CD14-positive monocyte (primary cell): ENCODE measurements around the gene APEX1. TPM values are rescaled to one million over a fixed set of nuclear protein-coding genes. Genes with fewer than 3 reads are reported as not detected.

Source experiments
- DNase-seq, 3 donors: peaks; one replicate each; pipeline ENCODE4 v3.0.0-alpha.2; 2011 to 2022
- H2AFZ ChIP-seq: 2 replicates; pipeline ENCODE4 v1.6.0; 2012; ENCODE audit warnings: mild to moderate bottlenecking, low read depth, low read length, inconsistent platforms; ENCODE audit not compliant: insufficient read depth, poor library complexity, severe bottlenecking
- H3K27ac ChIP-seq, 2 donors: 1 replicate in 1 of 2; 2 replicates in 1 of 2; pipeline ENCODE4 v1.5.1; 2012 to 2013; ENCODE audit warnings: low read length in 2 of 2, control low read depth in 1 of 2, inconsistent platforms in 1 of 2, low read depth in 1 of 2, mild to moderate bottlenecking in 1 of 2
- H3K27me3 ChIP-seq, 2 donors: one replicate each; pipeline versions ENCODE4 v1.6.0 to v1.6.1; 2011 to 2013; ENCODE audit warnings: low read length in 2 of 2; ENCODE audit not compliant: control insufficient read depth in 2 of 2, insufficient read depth in 2 of 2
- H3K36me3 ChIP-seq, 2 donors: replicated peaks in 1 of 2; 1 replicate in 1 of 2; 2 replicates in 1 of 2; pipeline versions ENCODE4 v1.5.1 to v1.6.1; 2012 to 2013; ENCODE audit warnings: low read length in 2 of 2, control low read depth in 1 of 2, inconsistent platforms in 1 of 2, mild to moderate bottlenecking in 1 of 2; ENCODE audit not compliant: insufficient read depth in 2 of 2, control insufficient read depth in 1 of 2
- H3K4me1 ChIP-seq, 2 donors: 1 replicate in 1 of 2; 2 replicates in 1 of 2; pipeline versions ENCODE4 v1.5.1 to v1.6.1; 2012 to 2013; ENCODE audit warnings: low read length in 2 of 2, control low read depth in 1 of 2, inconsistent platforms in 1 of 2, mild to moderate bottlenecking in 1 of 2, moderate library complexity in 1 of 2; ENCODE audit not compliant: insufficient read depth in 2 of 2, control insufficient read depth in 1 of 2
- H3K4me2 ChIP-seq: replicated peaks from 2 replicates; pipeline ENCODE3; 2012; ENCODE audit warnings: low read length, moderate library complexity, mild to moderate bottlenecking; ENCODE audit not compliant: poor library complexity, severe bottlenecking; ENCODE audit errors: extremely low read depth
- H3K4me3 ChIP-seq, 3 experiments: fragments of 200-600 bp in 1 of 3; sonication (generic) in 1 of 3; replicated peaks in 1 of 3; 1 replicate in 2 of 3; 2 replicates in 1 of 3; pipeline ENCODE4 v1.5.1; 2011 to 2013; ENCODE audit warnings: low read length in 3 of 3, mild to moderate bottlenecking in 3 of 3, control low read depth in 2 of 3, low read depth in 2 of 3, inconsistent platforms in 1 of 3, moderate library complexity in 1 of 3
- H3K79me2 ChIP-seq: 2 replicates; pipeline ENCODE4 v1.6.0; 2012; ENCODE audit warnings: mild to moderate bottlenecking, control low read depth, inconsistent platforms, low read length, moderate library complexity; ENCODE audit not compliant: insufficient read depth
- H3K9ac ChIP-seq: 2 replicates; pipeline ENCODE4 v1.6.0; 2017; ENCODE audit warnings: low read length, mild to moderate bottlenecking; ENCODE audit not compliant: insufficient read depth, poor library complexity, severe bottlenecking
- H3K9me3 ChIP-seq, 2 donors: replicated peaks in 1 of 2; 1 replicate in 1 of 2; 2 replicates in 1 of 2; pipeline versions ENCODE4 v1.5.1 to v1.6.1; 2012 to 2013; ENCODE audit warnings: low read length in 2 of 2, control low read depth in 1 of 2; ENCODE audit not compliant: control insufficient read depth in 1 of 2, insufficient read depth in 1 of 2
- H4K20me1 ChIP-seq: 2 replicates; pipeline ENCODE4 v1.6.0; 2012; ENCODE audit warnings: mild to moderate bottlenecking, low read length, control low read depth, moderate library complexity; ENCODE audit not compliant: insufficient read depth
- H3K27ac Mint-ChIP-seq, 7 donors: one replicate each; pipeline ENCODE4 v1.8.0; 2020; ENCODE audit warnings: mild to moderate bottlenecking in 7 of 7, mixed read lengths in 7 of 7, moderate library complexity in 6 of 7, inconsistent platforms in 2 of 7
- H3K27me3 Mint-ChIP-seq, 3 donors: one replicate each; pipeline ENCODE4 v1.8.0; 2021 to 2022; ENCODE audit warnings: low read depth in 3 of 3, mild to moderate bottlenecking in 3 of 3, mixed read lengths in 3 of 3, moderate library complexity in 3 of 3, inconsistent platforms in 1 of 3
- H3K36me3 Mint-ChIP-seq, 2 donors: one replicate each; pipeline ENCODE4 v1.8.0; 2020; ENCODE audit warnings: mixed read lengths in 2 of 2, inconsistent platforms in 1 of 2, mild to moderate bottlenecking in 1 of 2
- H3K4me1 Mint-ChIP-seq: one replicate; pipeline ENCODE4 v1.8.0; 2020; ENCODE audit warnings: mild to moderate bottlenecking, mixed read lengths
- H3K4me3 Mint-ChIP-seq, 2 donors: one replicate each; pipeline ENCODE4 v1.8.0; 2020; ENCODE audit warnings: mild to moderate bottlenecking in 2 of 2, mixed read lengths in 2 of 2, moderate library complexity in 1 of 2
- H3K9me3 Mint-ChIP-seq, 7 donors: one replicate each; pipeline ENCODE4 v1.8.0; 2020 to 2022; ENCODE audit warnings: mixed read lengths in 7 of 7, mild to moderate bottlenecking in 6 of 7, moderate library complexity in 6 of 7, inconsistent platforms in 2 of 7
- CTCF ChIP-seq: fragments of 200-600 bp; IDR thresholded peaks from one replicate; pipeline ENCODE4 v1.8.0; 2022; ENCODE audit warnings: antibody characterized with exemption, mild to moderate bottlenecking
- WGBS: methylation state at CpG from one replicate; pipeline ENCODE4 v1.1.5; 2013; ENCODE audit warnings: missing lambda C conversion rate; ENCODE audit not compliant: insufficient coverage; 5-methylcytosine and 5-hydroxymethylcytosine counted together
- intact Hi-C, 2 donors: fragments of 100-400 bp; cut with micrococcal nuclease; formaldehyde crosslinking; loops; one replicate each; pipeline versions ENCODE4 v1.15.0 to v1.15.1; 2023
- polyA plus RNA-seq, 3 donors: library from polyadenylated mRNA; depleted of rRNA in 1 of 3; unstranded in 2 of 3; stranded (reverse) in 1 of 3; fragments of 300-500 nt in 2 of 3; fragments of >200 nt in 1 of 3; fragmentation: Illumina TruSeq in 2 of 3; gene quantifications; 1 replicate in 2 of 3; 2 replicates in 1 of 3; pipeline ENCODE4 v1.2.3, GENCODE V29; 2012 to 2021

Gene APEX1
- polyA plus RNA-seq, 3 donors, result 69.7 to 208 (median 85.4) TPM

- Histone ChIP-seq H3K27ac (no peak overlapping the region), H3K4me1 (peaks cover 46 to 47% of the 10 kb centered on the region in 2 donors), H2AFZ (no peak overlapping the region), H3K9ac (no peak overlapping the region), H3K27me3 (no peaks in the 10 kb centered on the region), H4K20me1 (peaks cover 3% of the 10 kb centered on the region), H3K4me3 (no peak overlapping the region), H3K4me2 (no peak overlapping the region), H3K36me3 (no peaks in the 10 kb centered on the region), H3K9me3 (no peaks in the 10 kb centered on the region), H3K79me2 (no peaks in the 10 kb centered on the region)
- Mint-ChIP-seq H3K4me3 (no peak overlapping the region), H3K27me3 (peaks cover 0 to 2% (median 0%) of the 10 kb centered on the region in 3 donors), H3K27ac (no peak overlapping the region), H3K9me3 (peaks cover 0 to 2% (median 0%) of the 10 kb centered on the region in 7 donors), H3K4me1 (peaks cover 46% of the 10 kb centered on the region), H3K36me3 (peaks cover 0 to 3% of the 10 kb centered on the region in 2 donors)
- intact Hi-C loops, result no loop called here
- no peak for DNase-seq
- 0% methylated on average over 1 of the region's 2 CpGs for WGBS
- no peak for TF ChIP-seq CTCF
Observed at GRCh38 chr14:20424851-20425250, 30.2 kb upstream of the APEX1 start.

DNA sequence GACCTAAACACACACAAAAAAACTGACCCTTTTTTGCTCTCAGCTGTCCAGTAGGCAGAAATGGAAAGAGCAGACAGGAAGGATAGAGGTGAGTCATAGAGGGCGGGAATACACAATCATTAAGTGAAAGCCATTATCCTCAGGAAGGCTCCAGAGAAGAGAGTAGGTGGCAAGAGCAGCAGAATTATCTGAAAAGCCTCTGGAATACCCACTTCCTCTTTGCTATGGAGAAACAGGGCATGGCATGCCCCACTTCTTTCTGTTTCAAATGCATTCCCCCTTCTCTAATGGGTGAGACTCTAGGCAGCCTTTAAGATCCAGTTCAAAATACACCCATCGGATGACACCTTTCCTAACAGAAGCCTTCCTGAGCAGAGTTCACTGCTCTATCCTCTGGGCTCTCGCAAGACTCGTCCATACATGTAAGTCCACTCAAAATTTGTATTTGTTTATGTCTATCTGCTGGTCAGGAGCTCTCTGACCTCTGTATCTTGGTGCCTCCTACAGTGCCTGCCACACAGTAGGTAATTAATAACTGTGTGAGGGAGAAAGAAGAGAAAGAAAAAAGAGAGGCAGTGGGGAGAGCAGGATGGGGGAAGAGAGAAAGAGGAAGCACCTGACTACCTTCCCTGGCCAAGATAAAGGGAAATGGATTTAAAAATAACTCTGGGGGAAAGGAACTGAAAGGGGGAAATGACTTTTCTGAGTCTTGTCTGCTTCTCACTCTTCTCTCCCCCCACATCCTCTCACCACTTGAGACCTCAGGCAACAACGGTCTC is 27.6 kb upstream of the APEX1 start:
- peaks cover 0 to 3% of the 10 kb centered on the region in 2 donors for H3K36me3 Mint-ChIP-seq
- peak overlapping the region; percentile 93 to 97 (median 96) for H3K27ac Mint-ChIP-seq
- peak; percentile 60 to 85 (median 77) for DNase-seq
- H4K20me1 ChIP-seq, result peaks cover 3% of the 10 kb centered on the region
- H3K79me2 ChIP-seq, result no peaks in the 10 kb centered on the region
- peak overlapping the region; percentile 83 for H3K4me2 ChIP-seq
- TF ChIP-seq CTCF, result no peak
- peaks cover 60% of the 10 kb centered on the region for H3K4me1 Mint-ChIP-seq
- H3K27me3 ChIP-seq, result no peaks in the 10 kb centered on the region
- WGBS, result 0% methylated on average over 2 of the region's 5 CpGs
- H3K27me3 Mint-ChIP-seq, result peaks cover 0 to 2% (median 0%) of the 10 kb centered on the region in 3 donors
- H2AFZ ChIP-seq, result peak overlapping the region; percentile 41
- peak overlapping the region; percentile 56 for H3K9ac ChIP-seq
- peaks cover 55 to 57% of the 10 kb centered on the region in 2 donors for H3K4me1 ChIP-seq
- intact Hi-C loops, result no loop called here
- peak overlapping the region; percentile 73 to 89 for H3K4me3 Mint-ChIP-seq
- peak overlapping the region; percentile 86 to 94 for H3K27ac ChIP-seq
- no peaks in the 10 kb centered on the region for H3K9me3 ChIP-seq
- no peaks in the 10 kb centered on the region for H3K36me3 ChIP-seq
- H3K4me3 ChIP-seq, result peak overlapping the region; percentile 22 to 75 (median 46)
- peaks cover 0 to 2% (median 0%) of the 10 kb centered on the region in 7 donors for H3K9me3 Mint-ChIP-seq
